Activated T-helper 1 cell treated with anti-CD3 and anti-CD28 coated beads, Interleukin-12 subunit alpha, Interleukin-12 subunit beta, Interleukin-2, Interleukin-4 antibody, amounts not matched to agents 30 ng/mL and 10 ng/mL and 1 ng/mL, durations not matched to agents 14 hours and 24 hours and 36 hours (primary cell): ENCODE results near the gene NME9. TPM values are rescaled to one million over a fixed set of nuclear protein-coding genes. Genes with fewer than 3 reads are reported as not detected.

Experiments
- total RNA-seq: library from RNA; stranded (reverse); gene quantifications from 2 replicates; pipeline ENCODE4 v1.2.3, GENCODE V29; 2022

NME9 gene
- total RNA-seq, 1 donor from 2014 or later, result not detected

Other genes starting within 250 kb of the NME9 start
- 0.07 and 0.16 TPM in 2 replicates for gene DZIP1L, start 214.2 kb downstream of the NME9 start, total RNA-seq
- gene A4GNT, start 197.5 kb downstream of the NME9 start, total RNA-seq, result not detected in 2 replicates
- gene DBR1, start 154.9 kb downstream of the NME9 start, total RNA-seq, result 25.7 and 31.0 TPM in 2 replicates
- gene ARMC8, start 142.6 kb downstream of the NME9 start, total RNA-seq, result 42.9 and 54.3 TPM in 2 replicates
- gene MRAS, start 18.7 kb upstream of the NME9 start, total RNA-seq, result 0.05 and 0.42 TPM in 2 replicates
- 0.34 and 0.44 TPM in 2 replicates for gene ESYT3, start 104.8 kb upstream of the NME9 start, total RNA-seq